Caco-2 (cell line): Measurements from ENCODE around the gene FGF5. TPM values are rescaled to one million over a fixed set of nuclear protein-coding genes. Genes with fewer than 3 reads are reported as not detected.

Experiments
- BruUV-seq: library from RNA; stranded (reverse); fragments of 400-500 nt; replicated peaks from 2 replicates; lab custom pipeline; 2021; lab: Mats Ljungman, UMichigan
- CTCF ChIA-PET: fragments of 300-600 bp; sonication (Branson Sonifier 250); formaldehyde crosslinking; loops from one replicate; lab custom pipeline; 2022; ENCODE audit warnings: antibody characterized with exemption; lab: Charles Lee
- POLR2A ChIA-PET: fragments of 300-600 bp; sonication (Branson Sonifier 250); formaldehyde crosslinking; loops from one replicate; lab custom pipeline; 2022; ENCODE audit warnings: antibody characterized with exemption; lab: Charles Lee
- DNase-seq, 2 experiments: peaks; one replicate each; pipeline versions ENCODE4 v3.0.0 to v3.0.0-alpha.2; 2020 to 2022
- H3K27me3 ChIP-seq: replicated peaks from 2 replicates; pipeline ENCODE4 v1.6.0; 2011; ENCODE audit warnings: low read length; ENCODE audit not compliant: control insufficient read depth, insufficient read depth
- H3K36me3 ChIP-seq: 2 replicates; pipeline ENCODE4 v1.5.1; 2011; ENCODE audit warnings: low read length; ENCODE audit not compliant: control insufficient read depth, insufficient read depth
- H3K4me1 ChIP-seq: fragments of 250-450 bp; sonication (Bioruptor Pico); 2 replicates; pipeline ENCODE4 v1.5.1; 2020; ENCODE audit warnings: mild to moderate bottlenecking
- H3K4me3 ChIP-seq: 2 replicates; pipeline ENCODE4 v1.5.1; 2011; ENCODE audit warnings: low read depth, mild to moderate bottlenecking, control low read depth, low read length
- H3K9me3 ChIP-seq: fragments of 250-450 bp; sonication (Bioruptor Pico); 2 replicates; pipeline ENCODE4 v1.5.1; 2020; ENCODE audit warnings: mild to moderate bottlenecking, moderate library complexity
- H3K27ac Mint-ChIP-seq: one replicate; pipeline ENCODE4 v1.8.0; 2022; ENCODE audit warnings: mixed read lengths; ENCODE audit not compliant: unreplicated experiment
- H3K27me3 Mint-ChIP-seq: one replicate; pipeline ENCODE4 v1.8.0; 2022; ENCODE audit warnings: mixed read lengths; ENCODE audit not compliant: insufficient read depth, unreplicated experiment
- H3K36me3 Mint-ChIP-seq: one replicate; pipeline ENCODE4 v1.8.0; 2022; ENCODE audit warnings: mild to moderate bottlenecking, mixed read lengths; ENCODE audit not compliant: insufficient read depth, unreplicated experiment
- H3K4me1 Mint-ChIP-seq: one replicate; pipeline ENCODE4 v1.8.0; 2022; ENCODE audit warnings: low read depth, mixed read lengths; ENCODE audit not compliant: unreplicated experiment
- H3K4me3 Mint-ChIP-seq: one replicate; pipeline ENCODE4 v1.8.0; 2022; ENCODE audit warnings: mild to moderate bottlenecking, moderate library complexity, mixed read lengths; ENCODE audit not compliant: unreplicated experiment
- H3K9me3 Mint-ChIP-seq: one replicate; pipeline ENCODE4 v1.8.0; 2022; ENCODE audit warnings: mixed read lengths; ENCODE audit not compliant: unreplicated experiment
- CTCF ChIP-seq, 2 experiments: fragments of 200-600 bp in 1 of 2; IDR thresholded peaks; 1 replicate in 1 of 2; 2 replicates in 1 of 2; pipeline versions ENCODE4 v1.5.1 to v1.8.0; 2011 to 2022; ENCODE audit warnings: antibody characterized with exemption in 1 of 2, control low read depth in 1 of 2, inconsistent platforms in 1 of 2, low read depth in 1 of 2, low read length in 1 of 2, mild to moderate bottlenecking in 1 of 2, moderate library complexity in 1 of 2; ENCODE audit not compliant: insufficient read depth in 1 of 2, severe bottlenecking in 1 of 2, unreplicated experiment in 1 of 2
- intact Hi-C: fragments of 100-400 bp; cut with micrococcal nuclease; formaldehyde crosslinking; loops from one replicate; pipeline ENCODE4 v1.10.0; 2022; ENCODE audit not compliant: unreplicated experiment
- total RNA-seq: library from RNA; stranded (reverse); gene quantifications from 2 replicates; pipeline ENCODE4 v1.2.3, GENCODE V29; 2022

Gene FGF5
- total RNA-seq, 1 experiment from 2014 or later, result not detected

- H3K36me3 Mint-ChIP-seq, result no peaks in the 10 kb centered on the region
- no peak overlapping the region for H3K4me3 ChIP-seq
- H3K36me3 ChIP-seq, result no peaks in the 10 kb centered on the region
- BruUV-seq, result no TSS peak
- CTCF ChIA-PET, result no interaction called here
- H3K27me3 ChIP-seq, result no peaks in the 10 kb centered on the region
- no peaks in the 10 kb centered on the region for H3K4me1 ChIP-seq
- H3K4me3 Mint-ChIP-seq, result no peak overlapping the region
- peaks cover 4% of the 10 kb centered on the region for H3K27me3 Mint-ChIP-seq
- POLR2A ChIA-PET, result no interaction called here
- H3K9me3 Mint-ChIP-seq, result no peaks in the 10 kb centered on the region
- H3K9me3 ChIP-seq, result no peaks in the 10 kb centered on the region
- H3K27ac Mint-ChIP-seq, result no peak overlapping the region
- intact Hi-C loops, result no loop called here
- no peaks in the 10 kb centered on the region for H3K4me1 Mint-ChIP-seq
- DNase-seq, result no peak
- TF ChIP-seq CTCF (IDR thresholded peaks at IDR 0.05; ENCODE audit: insufficient read depth in 1 of 2, low read depth in 1 of 2, low read length in 1 of 2, severe bottlenecking in 1 of 2, unreplicated experiment in 1 of 2), result no peak
Measured at GRCh38 chr4:80268081-80268823, 1.8 kb downstream of the FGF5 start.

GRCh38 chr4:80268936-80269335 lies 2.5 kb downstream of the FGF5 start:
- H3K4me3 Mint-ChIP-seq, result no peak overlapping the region
- no peak overlapping the region for H3K27ac Mint-ChIP-seq
- no peaks in the 10 kb centered on the region for H3K4me1 ChIP-seq
- H3K27me3 Mint-ChIP-seq, result peaks cover 4% of the 10 kb centered on the region
- no peaks in the 10 kb centered on the region for H3K9me3 Mint-ChIP-seq
- no peak for TF ChIP-seq CTCF (IDR thresholded peaks at IDR 0.05; ENCODE audit: insufficient read depth in 1 of 2, low read depth in 1 of 2, low read length in 1 of 2, severe bottlenecking in 1 of 2, unreplicated experiment in 1 of 2)
- BruUV-seq, result no TSS peak
- CTCF ChIA-PET, result no interaction called here
- no peaks in the 10 kb centered on the region for H3K4me1 Mint-ChIP-seq
- no peaks in the 10 kb centered on the region for H3K27me3 ChIP-seq
- no peak overlapping the region for H3K4me3 ChIP-seq
- H3K36me3 ChIP-seq, result no peaks in the 10 kb centered on the region
- intact Hi-C loops, result no loop called here
- POLR2A ChIA-PET, result no interaction called here
- no peaks in the 10 kb centered on the region for H3K9me3 ChIP-seq
- DNase-seq, result no peak
- H3K36me3 Mint-ChIP-seq, result no peaks in the 10 kb centered on the region

GRCh38 chr4:80270321-80270720 lies 3.9 kb downstream of the FGF5 start:
- BruUV-seq, result no TSS peak
- Mint-ChIP-seq H3K9me3 (no peaks in the 10 kb centered on the region), H3K27ac (no peak overlapping the region), H3K4me1 (no peaks in the 10 kb centered on the region), H3K36me3 (no peaks in the 10 kb centered on the region), H3K4me3 (no peak overlapping the region), H3K27me3 (peaks cover 4% of the 10 kb centered on the region)
- H3K9me3 ChIP-seq, result no peaks in the 10 kb centered on the region
- no peaks in the 10 kb centered on the region for H3K27me3 ChIP-seq
- intact Hi-C loops, result no loop called here
- H3K4me3 ChIP-seq, result no peak overlapping the region
- no peaks in the 10 kb centered on the region for H3K4me1 ChIP-seq
- TF ChIP-seq CTCF (IDR thresholded peaks at IDR 0.05; ENCODE audit: insufficient read depth in 1 of 2, low read depth in 1 of 2, low read length in 1 of 2, severe bottlenecking in 1 of 2, unreplicated experiment in 1 of 2), result no peak
- ChIA-PET POLR2A (no interaction called here), CTCF (no interaction called here)
- DNase-seq, result no peak
- H3K36me3 ChIP-seq, result no peaks in the 10 kb centered on the region
